ENCODE measurements around the gene UBE2F.

DNA sequence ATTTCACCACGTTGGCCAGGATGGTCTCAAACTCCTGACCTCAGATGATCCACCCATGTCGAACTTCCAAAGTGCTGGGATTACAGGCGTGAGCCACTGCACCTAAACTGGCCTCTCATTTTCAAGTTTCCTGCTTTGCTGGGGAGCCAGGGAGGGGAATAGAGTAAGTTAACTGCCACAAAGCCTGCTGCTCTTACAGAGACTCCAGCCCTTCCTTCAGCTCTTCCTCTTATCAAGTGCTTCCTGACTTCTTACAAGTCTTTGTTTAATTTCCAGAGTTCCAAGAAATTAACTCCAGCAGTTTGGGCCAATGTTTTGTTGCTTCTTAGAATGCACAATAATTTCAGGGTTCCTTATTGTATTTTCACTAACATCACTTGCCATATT lies 24.3 kb upstream of the UBE2F start:
- TF ChIP-seq POLR2A (IDR thresholded peaks at IDR 0.05) = no peak
- TF ChIP-seq, protein P1, sequence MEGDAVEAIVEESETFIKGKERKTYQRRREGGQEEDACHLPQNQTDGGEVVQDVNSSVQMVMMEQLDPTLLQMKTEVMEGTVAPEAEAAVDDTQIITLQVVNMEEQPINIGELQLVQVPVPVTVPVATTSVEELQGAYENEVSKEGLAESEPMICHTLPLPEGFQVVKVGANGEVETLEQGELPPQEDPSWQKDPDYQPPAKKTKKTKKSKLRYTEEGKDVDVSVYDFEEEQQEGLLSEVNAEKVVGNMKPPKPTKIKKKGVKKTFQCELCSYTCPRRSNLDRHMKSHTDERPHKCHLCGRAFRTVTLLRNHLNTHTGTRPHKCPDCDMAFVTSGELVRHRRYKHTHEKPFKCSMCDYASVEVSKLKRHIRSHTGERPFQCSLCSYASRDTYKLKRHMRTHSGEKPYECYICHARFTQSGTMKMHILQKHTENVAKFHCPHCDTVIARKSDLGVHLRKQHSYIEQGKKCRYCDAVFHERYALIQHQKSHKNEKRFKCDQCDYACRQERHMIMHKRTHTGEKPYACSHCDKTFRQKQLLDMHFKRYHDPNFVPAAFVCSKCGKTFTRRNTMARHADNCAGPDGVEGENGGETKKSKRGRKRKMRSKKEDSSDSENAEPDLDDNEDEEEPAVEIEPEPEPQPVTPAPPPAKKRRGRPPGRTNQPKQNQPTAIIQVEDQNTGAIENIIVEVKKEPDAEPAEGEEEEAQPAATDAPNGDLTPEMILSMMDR (IDR thresholded peaks at IDR 0.05) = no peak
- TF ChIP-seq POLR2AphosphoS5 (IDR thresholded peaks at IDR 0.05) = no peak

Data from breast epithelium (tissue), 3 donors.